PFSK-1 (cell line): Measurements from ENCODE around the gene ABHD12.

Experiments used
- FOXP2 ChIP-seq: optimal IDR thresholded peaks from 2 replicates; pipeline ENCODE3; 2011; ENCODE audit warnings: borderline replicate concordance, control low read depth, inconsistent platforms; ENCODE audit not compliant: insufficient read depth; ENCODE audit errors: extremely low read length, extremely low read depth
- POLR2AphosphoS5 ChIP-seq: IDR thresholded peaks from 2 replicates; pipeline ENCODE4 v1.6.1; 2012; ENCODE audit warnings: low read depth, mild to moderate bottlenecking, control low read depth, low read length, moderate library complexity
- SIN3A ChIP-seq: IDR thresholded peaks from 2 replicates; pipeline ENCODE4 v1.6.1; 2012; ENCODE audit warnings: mild to moderate bottlenecking, low read length, moderate library complexity, borderline replicate concordance; ENCODE audit not compliant: insufficient read depth
- TAF1 ChIP-seq: IDR thresholded peaks from 2 replicates; pipeline ENCODE4 v1.6.1; 2012; ENCODE audit warnings: low read length, control low read depth, borderline replicate concordance; ENCODE audit not compliant: insufficient read depth
- TF ChIP-seq, protein P1 (sequence below), 2 experiments: IDR thresholded peaks; 2 replicates each; pipeline versions ENCODE4 v1.6.1 to v1.8.0; 2011 to 2012; ENCODE audit warnings: low read depth in 2 of 2, low read length in 2 of 2, control low read depth in 1 of 2, inconsistent platforms in 1 of 2, mild to moderate bottlenecking in 1 of 2, moderate library complexity in 1 of 2; ENCODE audit not compliant: insufficient read depth in 1 of 2

The ABHD12 gene

DNA sequence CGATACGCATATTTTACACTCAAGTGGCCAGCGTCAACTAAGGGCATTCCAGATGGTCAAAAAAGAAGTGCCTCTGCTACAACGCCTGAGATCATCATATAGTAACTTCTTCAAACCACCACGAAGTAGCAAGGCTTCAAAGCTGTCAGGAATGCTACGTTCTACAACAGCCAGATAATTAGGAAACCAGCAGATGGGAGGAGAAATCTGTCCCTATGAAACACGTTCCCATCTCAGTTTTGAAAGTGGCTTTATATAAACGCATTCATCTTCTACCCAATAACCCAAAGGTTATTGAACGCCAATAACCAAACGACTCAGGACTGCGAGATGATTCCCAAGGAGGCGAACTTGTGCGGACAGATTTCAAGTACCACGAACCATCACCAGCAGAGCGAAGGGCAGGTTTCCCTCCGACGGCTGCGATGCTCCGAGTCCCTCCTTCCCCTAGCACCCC lies 1.2 kb downstream of the ABHD12 start:
- TF ChIP-seq, protein P1, sequence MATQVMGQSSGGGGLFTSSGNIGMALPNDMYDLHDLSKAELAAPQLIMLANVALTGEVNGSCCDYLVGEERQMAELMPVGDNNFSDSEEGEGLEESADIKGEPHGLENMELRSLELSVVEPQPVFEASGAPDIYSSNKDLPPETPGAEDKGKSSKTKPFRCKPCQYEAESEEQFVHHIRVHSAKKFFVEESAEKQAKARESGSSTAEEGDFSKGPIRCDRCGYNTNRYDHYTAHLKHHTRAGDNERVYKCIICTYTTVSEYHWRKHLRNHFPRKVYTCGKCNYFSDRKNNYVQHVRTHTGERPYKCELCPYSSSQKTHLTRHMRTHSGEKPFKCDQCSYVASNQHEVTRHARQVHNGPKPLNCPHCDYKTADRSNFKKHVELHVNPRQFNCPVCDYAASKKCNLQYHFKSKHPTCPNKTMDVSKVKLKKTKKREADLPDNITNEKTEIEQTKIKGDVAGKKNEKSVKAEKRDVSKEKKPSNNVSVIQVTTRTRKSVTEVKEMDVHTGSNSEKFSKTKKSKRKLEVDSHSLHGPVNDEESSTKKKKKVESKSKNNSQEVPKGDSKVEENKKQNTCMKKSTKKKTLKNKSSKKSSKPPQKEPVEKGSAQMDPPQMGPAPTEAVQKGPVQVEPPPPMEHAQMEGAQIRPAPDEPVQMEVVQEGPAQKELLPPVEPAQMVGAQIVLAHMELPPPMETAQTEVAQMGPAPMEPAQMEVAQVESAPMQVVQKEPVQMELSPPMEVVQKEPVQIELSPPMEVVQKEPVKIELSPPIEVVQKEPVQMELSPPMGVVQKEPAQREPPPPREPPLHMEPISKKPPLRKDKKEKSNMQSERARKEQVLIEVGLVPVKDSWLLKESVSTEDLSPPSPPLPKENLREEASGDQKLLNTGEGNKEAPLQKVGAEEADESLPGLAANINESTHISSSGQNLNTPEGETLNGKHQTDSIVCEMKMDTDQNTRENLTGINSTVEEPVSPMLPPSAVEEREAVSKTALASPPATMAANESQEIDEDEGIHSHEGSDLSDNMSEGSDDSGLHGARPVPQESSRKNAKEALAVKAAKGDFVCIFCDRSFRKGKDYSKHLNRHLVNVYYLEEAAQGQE (IDR thresholded peaks at IDR 0.05; ENCODE audit: insufficient read depth in 1 of 2, low read depth in 2 of 2, low read length in 2 of 2), result no peak
- TF ChIP-seq FOXP2, result no peak
- TF ChIP-seq POLR2AphosphoS5, result no peak

DNA sequence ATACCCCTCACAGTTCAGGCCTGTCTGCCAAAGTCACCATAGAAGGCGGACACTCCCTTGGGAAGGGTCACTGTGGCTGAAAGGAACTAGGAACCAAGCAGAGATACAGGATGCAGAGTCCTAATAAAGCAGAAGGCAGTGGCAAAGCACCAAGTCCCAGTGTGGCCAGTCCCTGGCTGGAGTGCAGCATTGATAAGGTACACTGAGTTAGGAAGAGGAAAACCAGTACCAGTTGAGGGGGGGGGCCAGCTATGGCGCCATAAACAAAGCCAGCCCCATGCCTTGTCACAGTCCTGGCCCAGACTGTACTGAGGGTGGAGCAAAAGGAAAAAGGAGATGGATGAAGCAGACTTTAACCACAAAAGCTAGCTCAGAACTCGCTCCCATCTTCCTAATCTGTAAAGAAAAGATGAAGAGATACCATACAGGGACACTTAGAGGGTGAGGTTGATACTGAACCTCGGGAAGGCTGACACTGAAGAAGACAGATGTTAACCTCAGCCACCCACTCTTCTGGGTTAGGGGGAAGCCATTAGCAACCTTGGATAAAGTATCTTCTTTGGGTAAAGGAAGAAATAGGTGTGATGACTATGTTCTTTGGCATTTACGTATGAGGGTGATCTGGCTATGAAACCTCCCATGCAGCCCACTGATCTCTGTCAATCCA lies 7.8 kb downstream of the ABHD12 start:
- no peak for TF ChIP-seq SIN3A

GRCh38 chr20:25380945-25381614 lies 9.6 kb downstream of the ABHD12 start:
- TF ChIP-seq, protein P1 (IDR thresholded peaks at IDR 0.05; ENCODE audit: insufficient read depth in 1 of 2, low read depth in 2 of 2, low read length in 2 of 2), result no peak
- TF ChIP-seq FOXP2, result no peak
- no peak for TF ChIP-seq POLR2AphosphoS5
- no peak for TF ChIP-seq TAF1
- TF ChIP-seq SIN3A, result no peak

DNA sequence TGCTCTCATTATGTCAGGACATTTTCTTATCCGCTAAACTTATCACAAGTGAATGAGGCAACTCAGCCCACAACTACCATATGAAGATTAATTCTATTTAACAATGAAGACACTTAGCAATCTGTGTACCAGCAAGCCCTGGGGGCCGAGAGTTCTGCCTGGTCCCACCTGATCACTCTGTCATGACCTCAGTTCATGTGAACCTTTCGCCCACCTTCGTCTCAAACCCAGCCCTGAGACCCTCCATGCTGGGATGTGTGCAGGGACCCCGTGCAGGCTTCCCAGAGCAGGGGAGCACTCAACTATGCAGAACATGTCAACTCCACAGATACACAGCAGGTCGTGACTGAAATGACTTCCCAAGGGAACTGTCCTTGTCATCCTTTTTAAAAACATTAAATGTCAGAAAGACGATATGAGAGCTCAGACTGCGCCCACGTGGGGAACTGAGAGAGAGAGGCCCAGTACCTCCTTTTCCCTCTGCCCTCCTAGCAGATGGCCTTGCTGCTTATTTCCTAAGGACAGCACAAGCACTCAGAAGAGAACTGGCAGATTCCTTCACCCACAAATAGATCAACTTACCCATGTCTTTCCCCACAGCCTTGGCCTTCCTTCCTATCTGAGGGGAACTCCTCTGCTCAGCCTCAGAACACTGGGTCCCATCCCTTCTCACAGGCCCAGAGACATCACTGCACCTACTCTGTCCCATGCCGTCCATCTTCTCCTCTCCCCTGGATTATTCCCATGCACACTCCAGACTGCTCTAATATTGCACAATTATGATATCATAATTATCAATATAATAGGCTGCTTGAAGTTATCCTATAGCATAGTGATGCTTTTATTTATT lies 11.5 kb downstream of the ABHD12 start:
- TF ChIP-seq FOXP2 (no peak), SIN3A (no peak), TAF1 (no peak), POLR2AphosphoS5 (no peak)
- TF ChIP-seq, protein P1 (IDR thresholded peaks at IDR 0.05; ENCODE audit: insufficient read depth in 1 of 2, low read depth in 2 of 2, low read length in 2 of 2), result no peak

DNA sequence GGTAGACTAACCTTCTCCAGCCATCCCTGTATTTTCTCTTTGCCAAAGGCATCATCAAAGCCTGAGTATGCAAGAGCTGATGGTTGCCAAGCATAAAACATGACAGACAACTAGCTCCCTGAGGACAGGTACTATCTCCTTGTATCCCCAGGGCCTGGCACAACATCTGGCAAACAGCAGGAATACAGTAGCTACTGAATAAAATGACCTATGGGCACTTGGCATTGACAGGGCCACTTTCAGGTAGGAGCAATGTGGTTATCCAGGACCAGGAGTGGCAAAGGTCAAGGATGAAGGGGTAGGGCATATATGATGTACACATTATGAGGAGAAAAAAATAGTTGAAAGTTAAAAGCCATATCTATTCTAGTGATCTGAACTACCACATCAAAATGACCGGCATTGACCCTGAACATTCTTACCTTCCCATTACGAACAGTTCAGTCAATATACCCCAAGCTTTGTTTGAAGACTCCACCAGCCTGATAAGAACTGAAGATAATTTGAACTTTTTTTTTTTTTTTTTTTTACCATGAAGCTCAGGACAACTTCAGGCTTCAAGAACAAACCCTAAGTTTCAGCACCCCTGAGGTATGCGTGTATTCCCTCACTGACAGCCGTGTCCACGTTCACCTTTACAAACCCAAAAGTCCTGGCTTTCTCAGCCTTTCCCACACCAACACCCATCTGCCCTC lies 12.3 kb downstream of the ABHD12 start:
- TF ChIP-seq, protein P1 (IDR thresholded peaks at IDR 0.05; ENCODE audit: insufficient read depth in 1 of 2, low read depth in 2 of 2, low read length in 2 of 2), result no peak
- TF ChIP-seq TAF1 (no peak), POLR2AphosphoS5 (no peak), FOXP2 (no peak), SIN3A (no peak)
